Caco-2 (cell line): Measurements from ENCODE around the gene KLHL29. TPM values are rescaled to one million over a fixed set of nuclear protein-coding genes. Genes with fewer than 3 reads are reported as not detected.

ENCODE experiments used
- BruUV-seq: library from RNA; stranded (reverse); fragments of 400-500 nt; replicated peaks from 2 replicates; lab custom pipeline; 2021; lab: Mats Ljungman, UMichigan
- CTCF ChIA-PET: fragments of 300-600 bp; sonication (Branson Sonifier 250); formaldehyde crosslinking; loops from one replicate; lab custom pipeline; 2022; ENCODE audit warnings: antibody characterized with exemption; lab: Charles Lee
- POLR2A ChIA-PET: fragments of 300-600 bp; sonication (Branson Sonifier 250); formaldehyde crosslinking; loops from one replicate; lab custom pipeline; 2022; ENCODE audit warnings: antibody characterized with exemption; lab: Charles Lee
- DNase-seq, 2 experiments: peaks; one replicate each; pipeline versions ENCODE4 v3.0.0 to v3.0.0-alpha.2; 2020 to 2022
- H3K27me3 ChIP-seq: replicated peaks from 2 replicates; pipeline ENCODE4 v1.6.0; 2011; ENCODE audit warnings: low read length; ENCODE audit not compliant: control insufficient read depth, insufficient read depth
- H3K36me3 ChIP-seq: 2 replicates; pipeline ENCODE4 v1.5.1; 2011; ENCODE audit warnings: low read length; ENCODE audit not compliant: control insufficient read depth, insufficient read depth
- H3K4me1 ChIP-seq: fragments of 250-450 bp; sonication (Bioruptor Pico); 2 replicates; pipeline ENCODE4 v1.5.1; 2020; ENCODE audit warnings: mild to moderate bottlenecking
- H3K4me3 ChIP-seq: 2 replicates; pipeline ENCODE4 v1.5.1; 2011; ENCODE audit warnings: low read depth, mild to moderate bottlenecking, control low read depth, low read length
- H3K9me3 ChIP-seq: fragments of 250-450 bp; sonication (Bioruptor Pico); 2 replicates; pipeline ENCODE4 v1.5.1; 2020; ENCODE audit warnings: mild to moderate bottlenecking, moderate library complexity
- H3K27ac Mint-ChIP-seq: one replicate; pipeline ENCODE4 v1.8.0; 2022; ENCODE audit warnings: mixed read lengths; ENCODE audit not compliant: unreplicated experiment
- H3K27me3 Mint-ChIP-seq: one replicate; pipeline ENCODE4 v1.8.0; 2022; ENCODE audit warnings: mixed read lengths; ENCODE audit not compliant: insufficient read depth, unreplicated experiment
- H3K36me3 Mint-ChIP-seq: one replicate; pipeline ENCODE4 v1.8.0; 2022; ENCODE audit warnings: mild to moderate bottlenecking, mixed read lengths; ENCODE audit not compliant: insufficient read depth, unreplicated experiment
- H3K4me1 Mint-ChIP-seq: one replicate; pipeline ENCODE4 v1.8.0; 2022; ENCODE audit warnings: low read depth, mixed read lengths; ENCODE audit not compliant: unreplicated experiment
- H3K4me3 Mint-ChIP-seq: one replicate; pipeline ENCODE4 v1.8.0; 2022; ENCODE audit warnings: mild to moderate bottlenecking, moderate library complexity, mixed read lengths; ENCODE audit not compliant: unreplicated experiment
- H3K9me3 Mint-ChIP-seq: one replicate; pipeline ENCODE4 v1.8.0; 2022; ENCODE audit warnings: mixed read lengths; ENCODE audit not compliant: unreplicated experiment
- CTCF ChIP-seq, 2 experiments: fragments of 200-600 bp in 1 of 2; IDR thresholded peaks; 1 replicate in 1 of 2; 2 replicates in 1 of 2; pipeline versions ENCODE4 v1.5.1 to v1.8.0; 2011 to 2022; ENCODE audit warnings: antibody characterized with exemption in 1 of 2, control low read depth in 1 of 2, inconsistent platforms in 1 of 2, low read depth in 1 of 2, low read length in 1 of 2, mild to moderate bottlenecking in 1 of 2, moderate library complexity in 1 of 2; ENCODE audit not compliant: insufficient read depth in 1 of 2, severe bottlenecking in 1 of 2, unreplicated experiment in 1 of 2
- intact Hi-C: fragments of 100-400 bp; cut with micrococcal nuclease; formaldehyde crosslinking; loops from one replicate; pipeline ENCODE4 v1.10.0; 2022; ENCODE audit not compliant: unreplicated experiment
- total RNA-seq: library from RNA; stranded (reverse); gene quantifications from 2 replicates; pipeline ENCODE4 v1.2.3, GENCODE V29; 2022

KLHL29 gene
- total RNA-seq, 1 experiment from 2014 or later: 0.61 TPM

GRCh38 chr2:23684395-23685176 is 299.6 kb downstream of the KLHL29 start:
- ChIA-PET POLR2A (no interaction called here), CTCF (no interaction called here)
- Histone ChIP-seq H3K4me3 (no peak overlapping the region), H3K36me3 (no peaks in the 10 kb centered on the region), H3K27me3 (no peaks in the 10 kb centered on the region), H3K4me1 (no peaks in the 10 kb centered on the region), H3K9me3 (no peaks in the 10 kb centered on the region)
- TF ChIP-seq CTCF (IDR thresholded peaks at IDR 0.05; ENCODE audit: insufficient read depth in 1 of 2, low read depth in 1 of 2, low read length in 1 of 2, severe bottlenecking in 1 of 2, unreplicated experiment in 1 of 2): no peak
- Mint-ChIP-seq H3K9me3 (no peaks in the 10 kb centered on the region), H3K4me3 (no peak overlapping the region), H3K27ac (no peak overlapping the region), H3K27me3 (no peaks in the 10 kb centered on the region), H3K36me3 (peaks cover 14% of the 10 kb centered on the region), H3K4me1 (no peaks in the 10 kb centered on the region)
- no peak for DNase-seq
- BruUV-seq: no TSS peak
- intact Hi-C loops: no loop called here

DNA sequence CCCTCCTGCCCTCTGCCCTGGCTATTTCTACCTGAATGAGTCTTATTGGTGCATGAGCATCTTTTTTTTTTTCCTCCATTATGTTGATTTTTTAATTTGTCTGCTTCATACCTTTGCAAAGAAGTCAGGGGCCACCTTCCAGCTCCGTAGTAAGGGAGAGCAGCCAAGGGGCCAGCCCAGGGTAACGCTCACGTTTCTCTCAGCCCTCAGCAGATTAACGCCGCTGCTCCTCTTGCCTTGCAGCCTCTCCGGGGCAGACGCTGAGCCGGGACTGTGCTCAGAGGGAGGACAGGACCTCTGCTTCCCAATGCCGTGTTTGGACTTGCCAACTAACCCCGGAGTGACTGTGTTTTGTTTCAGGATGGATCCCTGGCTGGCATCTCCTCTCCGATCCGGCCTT is 300.2 kb downstream of the KLHL29 start:
- CTCF ChIA-PET: no interaction called here
- Histone ChIP-seq H3K36me3 (no peaks in the 10 kb centered on the region), H3K4me1 (no peaks in the 10 kb centered on the region), H3K9me3 (no peaks in the 10 kb centered on the region), H3K4me3 (no peak overlapping the region), H3K27me3 (no peaks in the 10 kb centered on the region)
- no peak overlapping the region for H3K27ac Mint-ChIP-seq
- intact Hi-C loops: no loop called here
- POLR2A ChIA-PET: no interaction called here
- H3K9me3 Mint-ChIP-seq: no peaks in the 10 kb centered on the region
- no peak for TF ChIP-seq CTCF (IDR thresholded peaks at IDR 0.05; ENCODE audit: insufficient read depth in 1 of 2, low read depth in 1 of 2, low read length in 1 of 2, severe bottlenecking in 1 of 2, unreplicated experiment in 1 of 2)
- peaks cover 14% of the 10 kb centered on the region for H3K36me3 Mint-ChIP-seq
- H3K27me3 Mint-ChIP-seq: no peaks in the 10 kb centered on the region
- no TSS peak for BruUV-seq
- DNase-seq: no peak
- no peak overlapping the region for H3K4me3 Mint-ChIP-seq
- no peaks in the 10 kb centered on the region for H3K4me1 Mint-ChIP-seq

DNA sequence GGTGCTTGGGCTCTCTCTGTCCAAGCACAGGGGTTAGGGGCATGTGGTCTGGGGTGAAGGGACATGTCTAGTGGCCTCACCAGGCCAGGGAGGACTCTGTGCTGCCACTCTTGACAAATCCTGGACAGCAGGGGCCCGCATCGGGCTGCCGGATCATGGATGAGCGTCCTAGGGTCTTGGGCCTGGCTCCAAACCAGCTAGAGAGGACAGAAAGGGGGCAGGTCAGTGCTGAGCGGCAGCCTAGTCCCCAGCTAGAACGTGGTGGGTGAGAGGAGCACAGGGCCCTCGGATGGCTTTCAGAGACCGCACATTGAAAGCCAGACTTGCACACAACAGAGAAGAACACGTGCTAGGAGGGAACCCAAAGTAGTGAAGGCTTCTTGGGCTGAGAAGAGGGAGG is 300.7 kb downstream of the KLHL29 start:
- DNase-seq: no peak
- Histone ChIP-seq H3K4me1 (no peaks in the 10 kb centered on the region), H3K27me3 (no peaks in the 10 kb centered on the region), H3K36me3 (no peaks in the 10 kb centered on the region), H3K9me3 (no peaks in the 10 kb centered on the region), H3K4me3 (no peak overlapping the region)
- no peaks in the 10 kb centered on the region for H3K9me3 Mint-ChIP-seq
- ChIA-PET CTCF (no interaction called here), POLR2A (no interaction called here)
- no peaks in the 10 kb centered on the region for H3K4me1 Mint-ChIP-seq
- no peak overlapping the region for H3K4me3 Mint-ChIP-seq
- H3K27ac Mint-ChIP-seq: no peak overlapping the region
- H3K36me3 Mint-ChIP-seq: peaks cover 14% of the 10 kb centered on the region
- BruUV-seq: no TSS peak
- H3K27me3 Mint-ChIP-seq: no peaks in the 10 kb centered on the region
- intact Hi-C loops: no loop called here
- TF ChIP-seq CTCF (IDR thresholded peaks at IDR 0.05; ENCODE audit: insufficient read depth in 1 of 2, low read depth in 1 of 2, low read length in 1 of 2, severe bottlenecking in 1 of 2, unreplicated experiment in 1 of 2): no peak
